NCI-H1694 (cell line): ENCODE measurements around the gene FAT1.

Experiments used
- DNase-seq: peaks from one replicate; lab custom pipeline; 2025; lab: John Stamatoyannopoulos, UW

The FAT1 gene

GRCh38 chr4:186619088-186619487 lies 104.6 kb downstream of the FAT1 start:
- DNase-seq: no peak

GRCh38 chr4:186617921-186618320 lies 105.7 kb downstream of the FAT1 start:
- DNase-seq: no peak

DNA sequence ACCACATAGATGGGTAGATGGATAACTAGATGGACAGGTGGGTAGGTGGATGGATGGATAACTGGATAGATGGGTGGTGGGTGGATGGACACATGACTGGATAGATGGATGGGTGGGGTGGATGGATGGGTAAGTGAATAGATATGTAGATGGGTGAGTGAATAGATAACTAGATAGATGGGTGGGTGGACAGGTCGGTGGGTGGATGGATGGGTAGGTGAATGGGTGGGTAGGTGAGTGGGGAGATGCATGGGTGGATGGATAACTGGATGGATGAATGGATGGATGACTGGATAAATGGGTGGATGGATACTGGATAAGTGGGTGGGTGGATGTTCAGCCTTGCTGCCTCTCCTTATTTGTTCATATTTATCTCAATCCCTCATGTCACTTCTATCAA lies 116.2 kb downstream of the FAT1 start:
- no peak for DNase-seq

GRCh38 chr4:186606591-186606992 lies 117.1 kb downstream of the FAT1 start:
- no peak for DNase-seq

- DNase-seq: no peak
Observed at GRCh38 chr4:186605261-186605865, 118.3 kb downstream of the FAT1 start.

- DNase-seq: no peak
Observed at GRCh38 chr4:186604124-186604807, 119.4 kb downstream of the FAT1 start.

GRCh38 chr4:186602978-186603377 lies 120.7 kb downstream of the FAT1 start:
- no peak for DNase-seq

GRCh38 chr4:186599483-186599882 lies 124.2 kb downstream of the FAT1 start:
- DNase-seq: no peak

DNA sequence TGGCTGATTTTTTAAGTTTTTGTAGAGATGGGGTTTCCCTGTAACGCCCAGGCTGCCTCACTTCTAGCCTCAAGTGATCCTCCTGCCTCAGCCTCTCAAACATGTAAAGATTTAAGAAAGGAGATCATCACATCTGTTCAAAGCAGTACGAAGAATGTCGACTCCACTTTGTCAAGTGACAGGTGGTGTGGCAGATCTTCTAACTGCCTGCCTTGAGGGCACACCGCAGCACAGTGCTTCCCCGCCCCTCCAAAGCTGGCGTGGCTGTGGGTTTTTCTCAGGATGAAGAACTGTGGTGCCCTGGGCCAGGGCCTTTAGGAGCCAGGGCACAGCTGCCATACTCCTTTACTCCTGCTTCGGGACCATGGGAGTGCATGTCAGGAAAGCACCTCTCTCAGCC lies 125.0 kb downstream of the FAT1 start:
- no peak for DNase-seq

DNA sequence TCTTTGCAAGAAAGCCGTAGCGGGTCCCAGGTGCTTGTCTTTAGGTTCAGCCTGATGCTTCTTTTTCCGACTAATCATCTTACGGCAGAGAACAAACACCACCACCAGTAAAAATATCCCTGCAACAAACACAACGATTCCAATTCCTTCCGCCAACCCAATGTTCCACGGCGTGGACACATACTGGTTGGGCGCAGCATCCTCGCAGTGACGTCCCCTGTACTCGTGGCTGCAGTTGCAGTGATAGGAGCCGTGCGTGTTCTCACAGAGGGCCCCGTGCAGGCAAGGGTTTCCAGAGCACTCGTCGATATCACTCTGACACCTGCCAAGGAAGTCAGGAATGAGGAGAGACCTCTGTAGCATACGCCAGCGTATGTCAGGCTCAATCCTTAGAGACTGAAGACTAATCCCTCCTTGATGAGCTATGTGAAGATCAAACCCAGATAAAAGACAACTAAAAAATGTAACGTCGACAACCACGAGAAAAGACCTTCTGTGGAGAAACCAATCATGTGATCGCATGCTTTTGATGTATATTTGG lies 126.7 kb downstream of the FAT1 start:
- no peak for DNase-seq

DNA sequence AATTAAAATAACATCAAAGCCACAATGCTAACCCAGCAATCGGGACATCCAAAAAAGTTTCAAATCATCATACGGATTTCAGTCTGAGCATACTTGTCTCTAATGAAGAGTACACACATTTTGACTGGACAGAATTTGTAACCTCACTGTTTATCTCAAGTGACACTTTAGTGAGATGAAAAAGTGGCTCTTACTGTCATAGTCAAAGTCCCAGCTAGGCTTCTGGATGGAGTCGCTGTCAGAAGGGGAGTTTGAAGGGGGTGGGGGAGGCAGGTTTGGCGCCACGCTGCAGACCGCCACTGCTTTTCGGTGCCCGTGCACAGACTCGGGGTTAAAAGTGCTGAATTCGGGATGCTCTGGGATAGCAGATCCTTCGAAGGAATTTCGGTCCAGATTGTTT lies 127.3 kb downstream of the FAT1 start:
- DNase-seq: no peak

DNA sequence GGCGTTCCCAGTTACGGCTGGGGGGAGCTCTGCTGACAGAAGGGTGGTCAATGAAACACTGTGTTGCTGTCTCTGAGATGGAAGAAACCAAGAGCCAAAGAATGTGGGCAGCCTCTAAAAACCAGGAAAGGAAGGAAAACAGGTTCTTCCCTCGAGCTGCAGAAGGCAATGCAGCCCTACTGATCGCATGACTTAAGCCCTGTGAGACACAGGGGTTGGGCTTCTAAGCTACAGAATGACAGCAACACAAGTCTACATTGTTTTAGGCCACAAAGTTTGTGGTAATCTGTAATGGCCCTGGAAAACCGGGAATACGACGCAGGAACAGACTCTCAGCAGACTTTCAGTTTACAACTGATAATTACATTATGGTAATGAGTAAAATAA lies 130.1 kb downstream of the FAT1 start:
- no peak for DNase-seq

DNA sequence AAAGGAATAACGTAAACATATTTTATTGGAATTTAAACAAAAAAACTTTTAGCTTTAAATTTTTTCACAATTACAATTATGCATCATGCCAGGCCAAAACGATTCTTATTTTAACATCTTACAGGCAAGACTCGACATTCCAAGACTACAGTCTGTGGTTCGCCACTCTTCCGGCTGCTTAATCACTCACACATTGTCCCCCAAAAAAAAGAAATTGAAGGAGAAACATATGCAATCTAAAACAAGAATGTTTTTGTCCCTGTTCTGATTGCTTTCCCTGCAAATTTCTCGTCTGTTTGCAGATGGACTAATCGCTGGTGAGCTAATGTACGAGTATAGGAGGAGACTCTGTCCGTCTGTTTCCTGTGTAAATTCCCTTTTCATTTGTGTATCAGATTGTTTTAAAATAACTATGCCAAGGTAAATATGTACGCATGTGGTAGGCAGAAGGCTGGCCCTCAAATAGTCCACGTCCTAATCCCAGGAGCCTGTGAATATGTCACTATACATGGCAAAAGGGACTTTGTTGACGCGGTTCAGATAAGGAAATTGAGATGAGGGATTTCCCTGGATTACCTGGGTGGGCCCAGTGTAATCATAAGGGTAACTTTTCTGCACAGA lies 130.6 kb downstream of the FAT1 start:
- no peak for DNase-seq

DNA sequence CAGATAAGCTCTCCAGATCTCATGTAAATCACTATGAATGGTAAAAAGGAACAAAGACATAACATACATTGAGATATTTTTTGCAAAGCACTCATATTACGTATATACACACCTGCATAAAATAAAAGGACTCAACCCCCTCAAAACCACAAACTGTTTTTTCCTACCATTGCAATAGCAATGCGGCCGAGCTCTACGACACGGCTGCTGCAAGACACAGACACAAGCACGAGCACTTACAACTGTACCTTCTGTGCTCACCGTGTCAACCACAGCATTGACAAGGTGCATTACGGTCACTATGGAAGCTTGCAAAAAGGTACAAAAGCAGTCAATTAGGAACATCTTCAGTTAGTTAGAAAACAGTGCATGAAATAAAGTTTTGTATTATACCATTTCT lies 131.2 kb downstream of the FAT1 start:
- DNase-seq: no peak

GRCh38 chr4:186591651-186592050 lies 132.0 kb downstream of the FAT1 start:
- DNase-seq: no peak

GRCh38 chr4:186588503-186588902 lies 135.2 kb downstream of the FAT1 start:
- DNase-seq: no peak

GRCh38 chr4:186587416-186588018 lies 136.1 kb downstream of the FAT1 start:
- peak; percentile 5 for DNase-seq

- no peak for DNase-seq
Observed at GRCh38 chr4:186586205-186586604, 137.5 kb downstream of the FAT1 start.

DNA sequence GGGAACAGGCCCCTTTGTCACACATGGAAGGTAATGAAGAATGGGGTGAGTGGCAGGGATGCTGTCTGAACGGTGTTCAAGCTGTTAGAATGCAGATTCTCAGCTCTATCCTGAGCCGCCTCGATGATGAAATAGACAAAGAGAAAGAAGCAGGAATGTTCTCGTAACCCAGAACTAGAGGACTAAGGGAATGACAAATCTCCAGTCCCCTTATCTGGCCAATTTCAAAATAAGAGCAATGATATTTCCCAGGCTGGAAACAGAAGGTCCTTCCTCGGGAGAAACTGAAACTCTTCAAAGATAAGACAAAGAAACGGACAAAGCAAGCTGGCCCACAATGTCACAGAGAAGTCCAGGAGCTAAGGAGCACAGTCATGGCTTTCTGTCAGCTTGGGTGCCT lies 138.7 kb downstream of the FAT1 start:
- no peak for DNase-seq

- DNase-seq: no peak
Observed at GRCh38 chr4:186581421-186581820, 142.2 kb downstream of the FAT1 start.

DNA sequence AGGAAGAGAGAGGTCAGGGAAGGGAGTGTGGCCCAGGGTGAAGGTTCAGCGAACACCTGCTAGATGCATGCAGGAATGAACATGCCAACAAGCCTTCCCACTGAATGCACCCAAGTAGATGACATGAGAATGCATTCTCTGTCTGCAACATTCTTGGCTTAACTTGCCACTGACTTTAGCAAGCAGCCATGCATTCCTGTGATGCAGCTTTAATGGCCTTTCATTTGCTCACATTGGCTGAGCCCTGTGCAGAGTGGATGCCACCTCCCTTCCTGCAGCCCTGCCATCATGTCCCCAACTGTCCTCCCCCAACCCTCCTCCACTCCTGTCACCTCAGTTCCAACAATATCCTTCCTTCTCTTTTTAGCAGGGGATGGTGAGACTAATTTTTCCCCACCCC lies 143.0 kb downstream of the FAT1 start:
- no peak for DNase-seq

GRCh38 chr4:186570193-186570996 lies 153.3 kb downstream of the FAT1 start:
- DNase-seq: no peak
